GM21528 (cell line): ENCODE data around the gene HOOK2.

ENCODE experiments used
- ATAC-seq: cut with Tn5 transposase; IDR thresholded peaks from one replicate; pipeline ENCODE4 v1.9.1; 2021; ENCODE audit warnings: mild to moderate bottlenecking, moderate library complexity; ENCODE audit not compliant: unreplicated experiment, low FRiP score

Gene HOOK2

GRCh38 chr19:12783849-12784393 lies 8.6 kb upstream of the HOOK2 start:
- ATAC-seq = no peak

- no peak for ATAC-seq
These were observed 8.0 kb upstream of the HOOK2 start for GRCh38 chr19:12783291-12783848.

GRCh38 chr19:12782424-12783290 lies 7.3 kb upstream of the HOOK2 start:
- ATAC-seq = peak; percentile 34

GRCh38 chr19:12782174-12782423 lies 6.7 kb upstream of the HOOK2 start:
- ATAC-seq = no peak

GRCh38 chr19:12779162-12779993 lies 4.0 kb upstream of the HOOK2 start:
- ATAC-seq = no peak

- ATAC-seq = no peak
These were observed 3.5 kb upstream of the HOOK2 start for GRCh38 chr19:12778905-12779161.

- no peak for ATAC-seq
These were observed 2.9 kb upstream of the HOOK2 start for GRCh38 chr19:12778017-12778904.

DNA sequence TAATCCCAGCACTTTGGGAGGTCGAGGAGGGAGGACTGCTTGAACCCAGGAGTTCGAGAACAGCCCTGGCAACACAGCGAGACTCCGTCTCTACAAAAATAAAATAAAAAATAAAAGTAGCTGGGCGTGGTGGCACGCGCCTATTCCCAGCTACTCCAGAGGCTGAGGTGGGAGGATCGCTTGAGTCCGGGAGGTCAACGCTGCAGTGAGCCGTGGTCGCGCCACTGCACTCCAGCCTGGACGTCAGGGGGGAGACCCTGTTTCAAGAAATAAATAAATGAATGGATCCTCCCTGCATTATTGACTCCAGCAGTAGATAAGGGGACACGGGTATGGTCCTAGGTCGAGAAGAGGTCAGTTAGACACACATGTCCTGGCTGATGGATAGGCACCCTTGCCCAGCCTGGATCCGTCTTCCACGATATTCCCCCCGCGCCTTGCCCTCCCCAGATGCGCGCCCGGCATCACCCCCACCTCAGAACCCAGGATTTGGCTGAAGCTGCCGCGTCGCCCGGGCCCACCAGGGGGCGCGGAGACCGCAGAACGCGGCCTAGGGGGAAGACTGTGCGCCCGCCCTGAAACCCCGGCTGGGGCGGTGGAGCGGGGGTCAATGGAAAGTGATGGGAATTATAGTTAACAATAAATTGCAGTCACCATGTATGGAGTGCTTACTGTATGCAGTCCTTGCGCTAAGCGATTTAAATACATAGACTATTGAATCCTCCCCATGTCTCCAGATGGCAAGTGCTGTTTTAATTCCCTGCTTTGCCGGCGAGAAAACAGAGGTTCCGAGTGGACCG lies 2.1 kb upstream of the HOOK2 start:
- ATAC-seq = no peak

DNA sequence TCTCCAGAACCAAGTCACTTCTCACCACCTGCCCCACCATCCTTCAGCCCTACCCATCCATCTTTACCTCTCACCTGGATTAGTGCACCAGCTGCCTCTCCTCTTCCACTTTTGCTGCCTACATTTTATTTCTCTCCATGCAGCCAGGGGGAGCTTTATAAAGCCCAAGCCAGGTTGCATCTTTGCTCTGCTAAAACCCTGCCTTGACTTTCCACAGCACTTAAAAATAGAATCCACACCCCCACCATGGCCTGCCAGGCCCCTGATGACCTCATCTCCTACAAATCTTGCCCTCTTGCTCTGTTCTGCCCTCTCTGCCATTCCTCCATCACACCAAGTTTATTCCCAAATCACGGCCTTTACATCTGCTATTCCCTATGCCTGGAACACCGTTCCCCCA lies 1.8 kb downstream of the HOOK2 start:
- no peak for ATAC-seq

- ATAC-seq = no peak
These were observed 3.0 kb downstream of the HOOK2 start for GRCh38 chr19:12772323-12772722.

DNA sequence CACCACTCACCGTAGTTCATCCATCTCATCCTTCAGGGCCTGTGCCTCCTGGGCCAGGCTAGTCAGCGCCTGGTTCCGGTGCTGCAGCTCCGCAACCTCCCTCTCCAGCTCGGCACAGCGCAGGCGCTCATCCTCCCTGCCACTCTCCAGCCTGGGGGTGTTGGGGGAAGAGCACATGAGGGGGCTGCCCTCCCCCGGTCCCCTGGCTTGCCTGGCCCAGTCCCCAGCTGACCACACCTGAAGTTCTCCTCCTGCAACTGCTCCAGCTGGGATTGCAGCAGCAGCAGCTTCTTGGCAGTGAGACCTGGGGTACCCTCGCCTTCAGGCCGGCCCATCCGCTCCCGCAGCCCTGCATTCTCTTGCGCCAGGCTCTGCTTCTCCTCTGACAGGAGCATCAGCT lies 4.4 kb downstream of the HOOK2 start:
- ATAC-seq = no peak

- no peak for ATAC-seq
These were observed 5.7 kb downstream of the HOOK2 start for GRCh38 chr19:12769689-12770088.

DNA sequence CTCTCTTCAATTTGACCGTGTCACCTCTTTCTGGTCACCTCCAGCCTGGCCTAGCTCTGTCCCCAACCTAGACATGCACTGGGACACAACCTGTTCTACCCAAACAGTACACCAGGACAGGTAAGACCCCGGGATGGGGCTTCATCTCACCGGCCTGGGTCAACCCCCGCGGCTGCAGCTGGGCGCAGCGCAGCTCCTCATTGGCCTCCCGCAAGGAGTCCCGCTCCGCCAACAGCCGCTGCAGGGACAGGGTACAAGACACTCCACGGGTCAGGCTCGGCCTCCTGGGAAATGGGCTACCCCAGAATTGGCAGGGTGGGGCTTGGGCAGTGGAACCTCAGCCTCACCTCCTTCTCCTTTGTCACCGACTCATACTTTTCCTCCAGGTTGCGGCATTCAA lies 7.7 kb downstream of the HOOK2 start:
- ATAC-seq = no peak

DNA sequence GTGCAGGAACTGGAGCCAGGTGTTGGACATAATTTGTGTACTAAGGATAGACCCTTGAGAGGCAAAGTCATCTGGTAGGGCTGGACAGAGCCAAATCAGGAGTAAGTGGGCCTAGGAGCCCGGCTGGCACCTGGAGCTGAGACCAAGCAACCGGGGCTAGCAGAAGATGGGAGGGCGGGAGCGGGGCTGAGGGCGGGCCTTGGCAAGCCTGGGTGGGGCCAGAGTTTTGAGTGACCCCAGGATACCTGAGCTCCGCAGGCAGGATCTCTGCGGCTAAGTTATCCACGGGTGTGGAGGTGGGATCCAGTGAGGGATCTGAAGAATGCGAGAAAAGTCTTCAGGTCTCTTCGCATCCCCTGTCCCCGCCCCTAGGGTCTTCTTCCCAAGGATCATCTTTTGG lies 8.2 kb downstream of the HOOK2 start:
- no peak for ATAC-seq

DNA sequence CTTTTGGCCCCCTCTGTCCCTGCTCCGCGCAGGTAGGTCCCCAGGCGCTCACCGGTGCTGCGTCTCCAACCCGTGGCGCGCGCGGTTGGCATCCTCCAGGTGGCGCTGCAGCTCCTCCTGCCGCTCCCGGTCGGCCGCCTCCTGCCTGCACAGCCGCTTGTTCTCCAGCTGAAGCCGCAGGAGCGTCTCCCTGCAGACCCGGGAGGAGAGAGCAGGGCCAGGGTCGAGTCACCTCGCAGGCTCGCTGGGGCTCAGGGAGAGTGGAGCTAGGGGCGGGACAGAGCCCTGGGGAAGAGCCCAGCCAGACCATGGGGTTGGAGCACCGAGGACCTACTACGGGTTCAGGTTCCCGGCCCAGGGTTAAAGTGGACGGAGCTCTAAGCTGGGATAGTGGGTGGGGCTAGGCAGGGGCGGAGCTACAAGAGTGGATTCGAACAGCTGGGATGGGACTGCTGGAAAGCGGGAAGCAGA lies 9.3 kb downstream of the HOOK2 start:
- ATAC-seq = no peak

GRCh38 chr19:12764698-12765097 lies 10.7 kb downstream of the HOOK2 start:
- ATAC-seq = no peak

DNA sequence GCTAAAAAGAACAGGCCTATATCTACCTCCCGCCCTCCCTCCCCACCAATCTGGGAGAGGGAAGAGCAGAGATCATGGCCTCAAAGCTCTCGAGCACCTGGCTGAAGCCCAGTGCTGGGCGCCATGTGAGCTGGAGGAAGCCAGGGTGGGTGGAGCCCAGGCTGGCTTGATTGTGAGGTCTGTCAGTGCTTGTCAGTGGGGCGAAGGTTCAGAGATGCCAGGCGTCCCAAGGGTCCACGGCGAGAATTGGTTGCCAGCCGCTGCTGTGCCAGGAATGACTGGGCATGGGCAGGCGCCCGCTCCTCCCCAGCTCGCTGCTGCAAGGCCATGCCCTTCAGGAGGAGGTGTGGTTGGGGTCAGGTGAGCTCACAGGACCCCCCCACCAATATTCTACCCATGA lies 12.3 kb downstream of the HOOK2 start:
- no peak for ATAC-seq

DNA sequence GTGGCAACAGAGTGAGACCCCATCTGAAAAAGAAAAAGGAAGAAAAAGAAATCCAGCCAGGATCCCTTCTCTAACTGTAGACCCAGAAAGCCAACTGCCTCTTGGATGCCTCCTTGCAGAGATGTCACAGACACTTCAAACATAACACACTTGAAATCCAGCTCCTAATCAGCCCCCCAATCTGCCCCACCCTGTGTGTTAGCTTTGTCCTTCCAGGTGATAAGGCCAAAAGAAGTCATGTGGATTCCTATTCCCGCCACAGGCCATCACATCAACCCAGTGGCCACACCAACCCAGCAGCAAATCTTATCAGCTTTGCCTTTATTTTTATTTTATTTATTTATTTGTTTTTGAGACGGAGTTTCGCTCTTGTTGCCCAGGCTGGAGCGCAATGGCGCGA lies 15.7 kb downstream of the HOOK2 start:
- no peak for ATAC-seq

DNA sequence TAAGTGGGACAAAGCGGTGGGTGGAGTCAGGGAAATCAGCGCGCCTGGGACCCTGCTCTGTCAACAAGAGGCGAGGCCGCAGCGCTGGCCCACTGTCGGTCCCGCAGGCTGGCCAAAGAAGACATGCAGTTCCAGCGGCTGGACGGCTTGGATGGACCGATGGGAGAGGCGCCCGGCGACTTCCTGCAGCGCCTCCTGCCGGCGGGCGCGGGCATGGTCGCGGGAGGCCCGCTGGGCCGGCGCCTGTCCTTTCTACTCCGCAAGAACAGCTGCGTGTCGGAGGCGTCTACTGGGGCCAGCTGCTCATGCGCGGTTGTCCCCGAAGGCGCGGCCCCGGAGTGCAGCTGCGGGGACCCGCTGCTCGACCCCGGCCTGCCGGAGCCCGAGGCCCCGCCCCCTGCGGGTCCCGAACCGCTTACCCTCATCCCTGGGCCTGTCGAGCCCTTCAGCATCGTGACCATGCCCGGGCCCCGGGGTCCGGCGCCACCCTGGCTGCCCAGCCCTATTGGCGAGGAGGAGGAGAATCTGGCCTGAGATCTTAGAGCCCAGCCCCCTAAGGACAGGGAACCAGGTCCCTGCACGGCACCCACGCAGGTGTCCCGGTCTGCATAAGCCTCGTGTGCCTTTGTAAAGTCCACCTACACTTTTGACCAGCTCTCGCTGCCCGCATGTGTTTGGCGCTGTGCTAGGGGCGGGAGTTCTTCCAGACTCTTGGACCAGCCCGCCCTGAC lies 17.6 kb downstream of the HOOK2 start:
- ATAC-seq = no peak
